Measurements from ENCODE around the gene CCDC6.
"Not testable (repeated sequence)": the region's sequence is repeated elsewhere in the genome, so short reads cannot be mapped to it uniquely, and the experiment has no call there.

CCDC6 gene

GRCh38 chr10:59905066-59905730 is 1.2 kb downstream of the CCDC6 start:
- peak in 1 of 6 experiments; percentile 7 for DNase-seq

DNA sequence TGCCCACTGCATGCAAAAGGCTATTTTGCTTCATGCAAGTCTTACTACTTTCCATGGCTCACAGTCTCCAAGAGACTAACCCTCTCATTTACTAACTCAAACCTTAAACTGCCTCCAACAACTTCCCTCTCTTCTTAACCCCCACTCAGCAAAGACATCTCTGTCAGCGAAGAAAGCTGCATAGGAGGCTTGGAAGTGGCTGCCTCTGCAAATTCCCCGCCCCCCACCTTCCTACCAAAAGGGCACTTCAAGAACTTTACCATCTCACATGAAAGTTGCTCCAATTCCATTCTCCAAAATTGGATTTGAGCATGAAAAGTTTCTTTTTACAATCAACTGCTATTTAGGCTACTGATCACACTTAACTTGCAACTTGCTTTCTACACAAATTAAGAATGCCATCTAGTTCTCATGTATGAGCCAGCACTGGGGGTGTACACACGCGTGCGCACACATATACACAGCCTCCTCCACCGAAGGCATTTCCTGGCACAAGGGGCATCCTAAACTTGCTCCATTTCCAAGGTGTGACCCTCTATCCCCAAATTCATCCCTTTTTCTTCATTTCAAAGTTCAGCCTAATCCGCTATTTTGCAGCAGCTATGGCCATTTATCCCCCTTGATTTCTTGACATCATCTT is 1.8 kb downstream of the CCDC6 start:
- peak in 1 of 6 experiments; percentile 6 for DNase-seq

DNA sequence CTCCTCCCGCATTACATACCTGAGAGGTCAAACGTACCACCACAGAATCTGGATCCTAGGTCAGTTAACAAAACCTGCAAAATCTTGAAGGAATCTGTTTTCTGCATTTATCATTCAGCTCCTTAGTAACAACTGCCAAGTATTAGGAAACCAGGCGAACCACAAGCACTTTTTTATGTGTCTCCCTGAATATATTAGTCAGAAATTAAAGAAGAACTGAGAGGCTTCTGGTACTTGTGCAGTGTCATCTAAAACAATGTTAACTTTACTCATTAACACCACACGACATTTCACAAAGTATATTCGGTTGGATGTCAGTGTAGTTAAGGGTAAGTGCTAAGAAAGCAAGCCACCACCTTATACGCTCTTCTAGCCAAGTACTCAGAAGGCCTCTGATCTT is 2.5 kb downstream of the CCDC6 start:
- no peak for DNase-seq

DNA sequence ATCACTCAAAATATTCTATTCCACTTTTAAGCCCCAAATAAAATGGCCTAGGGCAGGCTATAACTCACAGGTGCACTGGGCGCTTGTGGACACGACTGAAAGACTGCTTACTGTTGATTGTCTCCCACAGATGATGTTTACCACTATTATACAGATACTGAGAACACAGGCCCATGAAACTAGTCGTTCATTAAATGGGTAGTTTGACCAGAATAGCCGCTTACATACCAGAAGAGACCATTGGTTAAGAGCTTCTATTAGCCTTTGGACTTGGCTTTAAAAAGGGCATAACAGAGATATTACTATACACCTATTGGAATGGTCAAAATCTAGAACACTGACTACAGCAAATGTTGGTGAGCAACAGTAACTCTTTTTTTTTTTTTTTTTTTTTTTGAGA is 4.3 kb downstream of the CCDC6 start:
- no peak for DNase-seq

DNA sequence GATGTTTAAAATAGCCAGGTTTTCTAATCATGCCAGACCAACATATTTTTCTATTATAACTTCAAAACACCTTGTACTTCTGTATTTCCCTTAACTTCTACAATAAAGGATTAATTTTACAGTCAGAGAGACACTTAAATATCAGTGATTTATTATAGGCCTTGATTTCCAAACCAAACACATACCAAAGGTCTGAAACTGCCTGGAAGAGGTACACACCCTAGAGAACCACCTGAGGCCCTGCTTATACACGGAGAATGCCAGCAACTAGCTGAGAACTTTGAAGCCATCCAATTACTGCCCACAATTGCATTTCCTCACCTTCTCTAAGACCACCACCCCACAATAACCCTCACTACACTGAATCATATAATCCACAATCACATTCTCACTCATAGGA is 4.9 kb downstream of the CCDC6 start:
- no peak for DNase-seq

- DNase-seq: no peak
Observed at GRCh38 chr10:59900048-59900727, 6.2 kb downstream of the CCDC6 start.

DNA sequence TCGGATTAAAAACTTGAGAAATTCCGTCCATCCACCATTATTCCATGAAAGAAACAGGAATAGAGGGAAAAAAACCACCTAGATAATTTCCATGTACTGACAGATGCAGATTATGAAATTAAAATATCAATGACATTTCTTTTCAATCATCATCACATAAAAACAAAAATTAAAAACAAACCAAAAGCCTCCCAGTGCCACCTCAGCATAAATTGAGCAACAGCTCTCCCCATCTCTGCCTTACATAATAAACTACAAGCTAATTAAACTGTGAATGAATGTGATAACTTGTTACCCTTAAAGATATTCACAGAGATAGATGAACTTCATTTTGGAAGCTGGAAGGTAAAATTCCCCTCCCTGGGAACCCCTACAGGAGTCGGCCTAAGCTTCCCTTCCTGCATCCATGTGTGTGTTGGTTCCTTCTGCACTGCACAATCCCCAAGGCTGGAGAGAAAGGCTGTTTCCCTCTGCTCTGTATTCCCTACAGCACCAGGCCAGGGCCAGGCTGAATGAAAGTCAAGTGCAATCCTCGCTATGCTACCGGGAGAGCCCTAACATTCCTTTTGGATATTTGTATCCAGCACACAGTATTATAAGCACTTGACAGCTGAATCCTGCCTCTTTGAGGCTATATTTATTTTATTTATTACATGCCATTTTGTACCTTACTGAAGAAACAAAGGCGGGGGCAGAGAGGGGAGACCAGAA is 8.1 kb downstream of the CCDC6 start:
- no peak for DNase-seq

- no peak for DNase-seq
Observed at GRCh38 chr10:59896191-59896590, 10.2 kb downstream of the CCDC6 start.

DNA sequence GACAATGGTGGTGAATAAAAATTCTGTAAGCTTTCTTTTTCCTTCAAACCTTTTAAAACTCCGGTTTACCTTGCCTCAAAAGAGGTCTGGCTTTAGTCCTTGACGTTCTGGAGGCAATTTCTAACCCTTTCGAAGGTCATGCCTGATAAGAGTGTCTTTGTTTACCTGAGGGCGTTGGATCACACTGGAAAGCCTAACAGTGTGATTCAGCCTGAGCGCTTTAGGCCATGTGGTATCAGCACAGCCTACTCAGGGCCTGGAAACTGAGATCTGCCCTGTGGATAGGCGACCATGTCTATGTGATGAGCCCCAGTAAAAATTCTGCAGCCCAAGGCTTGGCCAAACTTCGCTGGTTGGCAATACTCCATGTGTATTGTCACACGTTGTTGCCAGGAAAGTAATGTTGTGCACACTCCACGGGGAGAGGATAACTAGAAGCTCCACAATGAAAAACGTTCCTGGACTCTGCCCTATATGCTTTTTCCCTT is 10.7 kb downstream of the CCDC6 start:
- no peak for DNase-seq

DNA sequence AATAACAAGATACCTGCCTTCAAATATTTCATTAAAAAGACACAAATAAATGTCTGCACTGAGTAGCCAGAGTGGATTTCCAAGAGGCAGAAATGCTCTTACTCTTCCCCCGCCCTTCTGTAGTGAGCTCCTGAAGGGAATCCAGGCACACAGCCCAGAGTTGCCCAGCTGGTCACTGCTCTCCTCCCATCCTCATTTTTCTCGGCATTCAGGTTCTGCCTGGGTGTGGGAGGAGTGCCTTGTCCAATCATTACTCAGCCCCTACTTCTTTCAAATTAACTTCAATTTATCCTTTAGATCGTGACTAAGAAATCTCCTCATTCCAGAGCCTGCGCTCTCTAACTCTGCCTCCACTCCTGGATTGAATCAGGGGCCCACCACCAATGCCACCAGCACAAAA is 12.2 kb downstream of the CCDC6 start:
- no peak for DNase-seq

DNA sequence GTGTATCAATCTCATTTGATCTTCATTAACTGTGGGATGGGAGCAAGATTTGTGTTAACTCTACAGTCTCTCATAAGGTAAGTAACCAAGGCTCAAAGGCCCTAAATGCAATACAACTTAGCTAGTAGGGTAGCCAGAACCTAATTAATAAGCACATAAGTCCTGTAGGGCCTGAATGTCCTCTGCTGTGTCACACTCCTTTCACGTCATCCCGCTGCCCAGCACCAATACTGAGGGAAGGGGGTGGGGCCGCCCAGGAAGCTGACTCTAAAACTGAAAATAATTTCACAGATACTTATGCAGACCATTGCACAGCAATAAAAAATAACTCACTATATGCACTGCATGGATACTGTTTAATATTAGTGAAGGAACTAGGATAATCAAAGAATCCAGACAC is 13.7 kb downstream of the CCDC6 start:
- DNase-seq: no peak

DNA sequence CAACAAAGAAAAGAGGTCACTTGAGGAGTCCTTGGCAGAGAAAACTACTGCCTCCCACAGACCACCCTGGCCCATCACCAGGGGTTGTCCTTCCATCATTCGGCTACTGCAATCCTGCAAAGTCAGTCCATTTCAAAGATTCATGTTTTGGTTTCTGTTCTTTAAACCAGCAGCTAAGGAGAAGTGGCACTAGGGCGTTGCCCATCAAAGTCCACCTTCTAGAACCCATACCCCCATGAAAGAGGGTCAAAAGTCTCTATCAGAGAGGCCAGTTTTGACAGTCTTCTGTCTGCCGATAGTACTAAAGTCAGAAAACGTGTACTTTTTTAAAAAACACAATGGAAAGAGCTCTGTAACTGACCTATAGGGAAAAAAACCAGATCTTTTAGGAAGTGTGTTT is 14.4 kb downstream of the CCDC6 start:
- DNase-seq: no peak

GRCh38 chr10:59891349-59891748 is 15.0 kb downstream of the CCDC6 start:
- no peak for DNase-seq

GRCh38 chr10:59888781-59889435 is 17.4 kb downstream of the CCDC6 start:
- DNase-seq: no peak

DNA sequence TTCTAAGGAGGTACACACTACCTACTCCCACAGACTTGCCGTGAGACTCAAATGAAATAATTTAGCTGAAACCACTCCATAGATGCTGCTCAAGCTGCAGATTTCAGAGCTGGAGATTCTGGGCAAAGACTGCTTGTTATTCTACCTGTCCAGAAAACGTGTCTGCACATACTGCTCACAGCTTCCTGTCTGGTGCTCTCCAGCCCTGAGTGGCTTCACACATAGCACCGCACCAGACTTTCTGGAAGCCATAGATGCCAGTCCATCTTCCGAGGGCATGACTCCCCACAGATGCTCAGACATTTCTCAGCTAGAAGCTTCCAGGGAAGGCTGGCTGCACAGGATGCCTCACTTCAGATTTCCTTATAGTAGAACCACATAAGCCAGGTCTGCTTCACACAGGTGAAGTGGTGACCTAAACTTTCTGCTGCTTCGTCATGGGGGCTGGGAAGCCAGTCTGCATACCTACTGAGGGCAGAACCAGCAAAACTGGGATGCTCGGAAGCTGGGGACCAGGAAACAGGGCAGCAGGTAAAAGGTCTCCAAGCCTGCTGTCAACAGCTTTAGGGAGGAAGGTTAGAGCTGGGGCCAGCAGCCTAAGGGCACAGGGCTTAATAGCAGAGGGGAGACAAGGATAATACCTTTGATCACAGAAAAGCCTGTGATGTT is 18.2 kb downstream of the CCDC6 start:
- no peak for DNase-seq

- no peak for DNase-seq
Observed at GRCh38 chr10:59887006-59887405, 19.4 kb downstream of the CCDC6 start.

- no peak for DNase-seq
Observed at GRCh38 chr10:59885430-59886134, 20.8 kb downstream of the CCDC6 start.

DNA sequence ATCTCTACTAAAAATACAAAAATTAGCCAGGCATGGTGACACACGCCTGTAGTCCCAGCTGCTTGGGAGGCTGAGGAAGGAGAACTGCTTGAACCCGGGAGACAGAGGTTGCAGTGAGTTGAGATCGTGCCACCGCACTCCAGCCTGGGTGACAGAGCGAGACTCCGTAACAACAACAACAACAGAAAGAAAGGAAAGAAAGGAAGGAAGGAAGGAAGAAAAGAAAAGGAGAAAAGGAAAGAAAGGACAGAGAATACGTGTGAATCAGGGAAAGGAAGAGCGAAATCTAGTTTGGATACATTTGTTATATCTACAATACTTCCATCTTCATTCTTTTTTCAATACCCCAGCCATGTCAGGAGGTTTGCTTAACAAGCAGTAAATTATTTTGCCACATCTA is 21.5 kb downstream of the CCDC6 start:
- DNase-seq: not testable (repeated sequence)

- no peak for DNase-seq
Observed at GRCh38 chr10:59881640-59882039, 24.7 kb downstream of the CCDC6 start.

DNA sequence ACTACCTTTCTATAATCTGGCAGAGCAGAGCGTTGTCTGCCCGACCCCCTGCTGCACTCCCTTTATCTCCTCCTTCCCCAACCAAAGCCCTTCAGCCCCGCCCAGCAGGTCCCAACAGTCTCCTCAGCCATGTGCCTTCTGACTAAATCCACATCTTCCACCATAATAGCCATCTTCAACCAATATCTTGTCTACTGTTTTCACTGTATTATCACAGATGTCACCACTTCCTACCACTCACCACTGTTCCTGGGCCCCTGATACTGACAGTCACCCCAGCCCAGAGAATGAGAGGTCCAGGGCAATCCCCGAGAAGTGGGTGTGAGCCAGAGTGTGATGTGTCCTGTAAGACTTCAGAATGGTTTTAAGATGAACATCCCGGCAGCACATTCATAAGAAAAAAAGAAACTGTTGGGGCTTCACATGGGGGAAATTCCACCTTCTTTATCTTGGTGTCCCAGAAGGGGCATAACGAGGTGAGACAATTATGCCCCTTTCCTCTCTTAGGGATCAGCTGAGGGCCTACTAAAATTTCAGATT is 25.3 kb downstream of the CCDC6 start:
- no peak for DNase-seq

DNA sequence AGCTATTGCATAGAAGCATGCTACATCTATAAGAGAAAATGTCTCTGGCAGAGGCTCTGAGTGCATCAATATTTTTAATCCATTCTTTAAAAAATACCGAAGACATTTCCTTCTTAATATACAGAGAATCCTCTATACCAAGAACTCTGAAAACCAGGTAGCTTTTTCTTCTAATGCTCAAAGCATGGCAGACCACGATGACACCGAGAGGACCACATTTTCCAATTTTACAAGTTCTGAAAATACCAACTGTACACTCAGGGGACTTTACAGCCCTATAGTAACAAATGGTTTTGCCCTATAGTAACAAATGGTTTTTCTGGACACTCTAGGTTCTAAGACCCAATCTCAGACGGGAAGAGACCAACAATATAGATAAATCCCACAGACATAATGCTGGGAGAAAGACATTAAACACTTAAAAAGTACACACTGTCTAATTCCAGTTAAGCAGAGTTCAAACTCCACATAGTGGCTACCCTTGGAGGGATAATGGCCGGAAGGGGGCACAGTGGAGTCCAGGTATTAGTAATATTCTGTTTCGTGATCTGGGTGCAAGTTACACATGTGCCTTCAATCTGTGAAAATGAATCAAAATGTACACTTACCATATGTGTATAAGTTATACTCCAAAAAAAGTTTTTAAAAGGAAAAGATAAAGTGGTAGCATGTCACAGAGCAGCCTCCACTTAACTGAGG is 26.2 kb downstream of the CCDC6 start:
- no peak for DNase-seq

Measured in stimulated activated naive CD4-positive, alpha-beta T cell (primary cell).